ENCODE measurements around the gene CD40. TPM values are rescaled to one million over a fixed set of nuclear protein-coding genes. Genes with fewer than 3 reads are reported as not detected.
A peak's percentile ranks its signal among the peaks of the same experiment; 100 is the strongest.

Gene CD40
- total RNA-seq, 1 experiment from 2014 or later = 13.6 TPM

- Histone ChIP-seq H3K4me2 (no peak overlapping the region), H3K79me2 (ENCODE audit: low read depth) (no peaks in the 10 kb centered on the region), H3F3A (ENCODE audit: insufficient read depth, low read depth) (no peaks in the 10 kb centered on the region), H3K9me2 (ENCODE audit: insufficient read depth) (no peaks in the 10 kb centered on the region), H4K20me1 (ENCODE audit: insufficient read depth) (no peaks in the 10 kb centered on the region), H3K27me3 (ENCODE audit: insufficient read depth, low read depth) (peaks cover 94% of the 10 kb centered on the region), H3K36me3 (ENCODE audit: low read depth) (no peaks in the 10 kb centered on the region), H3K9me3 (ENCODE audit: insufficient read depth, low read depth) (peaks cover 4% of the 10 kb centered on the region), H2AFZ (no peak overlapping the region), H3K4me1 (replicated peaks; ENCODE audit: insufficient read depth) (no peaks in the 10 kb centered on the region), H3K4me3 (no peak overlapping the region), H3K27ac (no peak overlapping the region)
- CTCF ChIA-PET = no interaction called here
- TF ChIP-seq EZH2 (IDR thresholded peaks at IDR 0.05; ENCODE audit: low read depth) = no peak
- no peak for TF ChIP-seq CTCF (conservative IDR thresholded peaks at IDR 0.05)
- intact Hi-C loops (cut with micrococcal nuclease; ENCODE audit: unreplicated experiment) = no loop called here
- BruUV-seq (replicated peaks) = no TSS peak
- POLR2A ChIA-PET (ENCODE audit: unreplicated experiment) = no interaction called here
- DNase-seq = peak in 1 of 2 experiments; percentile 23
Measured at GRCh38 chr20:46100988-46101387, 17.1 kb upstream of the CD40 start.

GRCh38 chr20:46101957-46102356, 16.2 kb upstream of the CD40 start:
- BruUV-seq (replicated peaks) = no TSS peak
- Histone ChIP-seq H3F3A (ENCODE audit: insufficient read depth, low read depth) (no peaks in the 10 kb centered on the region), H4K20me1 (ENCODE audit: insufficient read depth) (no peaks in the 10 kb centered on the region), H3K4me2 (no peak overlapping the region), H3K9me3 (ENCODE audit: insufficient read depth, low read depth) (peaks cover 4% of the 10 kb centered on the region), H2AFZ (no peak overlapping the region), H3K4me3 (no peak overlapping the region), H3K79me2 (ENCODE audit: low read depth) (no peaks in the 10 kb centered on the region), H3K4me1 (replicated peaks; ENCODE audit: insufficient read depth) (no peaks in the 10 kb centered on the region), H3K27ac (no peak overlapping the region), H3K9me2 (ENCODE audit: insufficient read depth) (no peaks in the 10 kb centered on the region), H3K27me3 (ENCODE audit: insufficient read depth, low read depth) (peaks cover 100% of the 10 kb centered on the region), H3K36me3 (ENCODE audit: low read depth) (no peaks in the 10 kb centered on the region)
- CTCF ChIA-PET = no interaction called here
- intact Hi-C loops (cut with micrococcal nuclease; ENCODE audit: unreplicated experiment) = no loop called here
- POLR2A ChIA-PET (ENCODE audit: unreplicated experiment) = interaction anchor here (0.6 kb wide), 1 partner anchor 245 kb away, joined by 5 read pairs; no protein-coding TSS in a partner anchor
- no peak for TF ChIP-seq CTCF (conservative IDR thresholded peaks at IDR 0.05)
- TF ChIP-seq EZH2 (IDR thresholded peaks at IDR 0.05; ENCODE audit: low read depth) = no peak
- no peak for DNase-seq

- no peak overlapping the region for H3K4me3 ChIP-seq
- intact Hi-C loops (cut with micrococcal nuclease; ENCODE audit: unreplicated experiment) = no loop called here
- peaks cover 99% of the 10 kb centered on the region for H3K27me3 ChIP-seq (ENCODE audit: insufficient read depth, low read depth)
- BruUV-seq (replicated peaks) = no TSS peak
- DNase-seq = peak in 1 of 2 experiments; percentile 17
- no peaks in the 10 kb centered on the region for H3K4me1 ChIP-seq (replicated peaks; ENCODE audit: insufficient read depth)
- ChIA-PET POLR2A (ENCODE audit: unreplicated experiment) (no interaction called here), CTCF (no interaction called here)
- TF ChIP-seq EZH2 (IDR thresholded peaks at IDR 0.05; ENCODE audit: low read depth) (no peak), CTCF (conservative IDR thresholded peaks at IDR 0.05) (no peak)
- H3K9me2 ChIP-seq (ENCODE audit: insufficient read depth) = no peaks in the 10 kb centered on the region
- H3K27ac ChIP-seq = no peak overlapping the region
- no peak overlapping the region for H3K4me2 ChIP-seq
- no peaks in the 10 kb centered on the region for H3K36me3 ChIP-seq (ENCODE audit: low read depth)
- H3K9me3 ChIP-seq (ENCODE audit: insufficient read depth, low read depth) = peaks cover 4% of the 10 kb centered on the region
- no peak overlapping the region for H2AFZ ChIP-seq
- no peaks in the 10 kb centered on the region for H3F3A ChIP-seq (ENCODE audit: insufficient read depth, low read depth)
- no peaks in the 10 kb centered on the region for H4K20me1 ChIP-seq (ENCODE audit: insufficient read depth)
- no peaks in the 10 kb centered on the region for H3K79me2 ChIP-seq (ENCODE audit: low read depth)
Measured at GRCh38 chr20:46102940-46103339, 15.2 kb upstream of the CD40 start.

Measured in PC-9 (cell line).